Measurements from ENCODE around the gene DDC. TPM values are rescaled to one million over a fixed set of nuclear protein-coding genes. Genes with fewer than 3 reads are reported as not detected.
"Not testable (repeated sequence)": the region's sequence is repeated elsewhere in the genome, so short reads cannot be mapped to it uniquely, and the experiment has no call there.

The DDC gene
- total RNA-seq, 1 experiment from 2014 or later, result not detected

DNA sequence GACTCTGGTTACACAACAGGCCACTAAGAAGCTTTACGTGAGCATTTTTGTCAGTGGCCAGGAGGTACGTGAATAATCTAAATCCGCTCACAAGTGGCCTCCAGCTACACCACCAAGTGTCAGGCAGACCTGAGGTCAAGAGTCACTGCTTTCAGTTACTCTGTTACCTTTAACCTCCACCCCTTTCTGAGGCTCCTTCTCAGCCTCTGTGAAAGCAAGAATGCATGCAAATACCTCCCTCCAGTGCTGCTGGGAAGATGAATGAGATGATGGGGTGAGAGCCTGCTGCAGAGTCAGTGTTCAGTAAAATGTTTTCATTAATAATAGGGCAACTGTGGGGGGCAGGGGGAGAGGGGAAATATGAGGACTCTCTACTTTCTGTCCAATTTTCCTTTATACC lies 11.2 kb downstream of the DDC start:
- ChIA-PET POLR2A (ENCODE audit: unreplicated experiment) (no interaction called here), CTCF (no interaction called here)
- Histone ChIP-seq H3K79me2 (ENCODE audit: low read depth) (no peaks in the 10 kb centered on the region), H3K36me3 (ENCODE audit: low read depth) (no peaks in the 10 kb centered on the region), H3K27ac (no peak overlapping the region), H3K9me2 (ENCODE audit: insufficient read depth) (no peaks in the 10 kb centered on the region), H3K4me3 (no peak overlapping the region), H4K20me1 (ENCODE audit: insufficient read depth) (no peaks in the 10 kb centered on the region), H3K4me2 (no peak overlapping the region), H3F3A (ENCODE audit: insufficient read depth, low read depth) (no peaks in the 10 kb centered on the region; the same call in 1 of the 2 replicates), H2AFZ (no peak overlapping the region), H3K9me3 (ENCODE audit: insufficient read depth, low read depth) (no peaks in the 10 kb centered on the region; the same call in 1 of the 2 replicates), H3K27me3 (ENCODE audit: insufficient read depth, low read depth) (0 out of 2 replicates have a peak, but pooled peaks cover 7% of the 10 kb centered on the region), H3K4me1 (replicated peaks; ENCODE audit: insufficient read depth) (peaks cover 9% of the 10 kb centered on the region)
- DNase-seq, result no peak
- no peak for TF ChIP-seq EZH2 (IDR thresholded peaks at IDR 0.05; ENCODE audit: low read depth)
- TF ChIP-seq, protein P1, sequence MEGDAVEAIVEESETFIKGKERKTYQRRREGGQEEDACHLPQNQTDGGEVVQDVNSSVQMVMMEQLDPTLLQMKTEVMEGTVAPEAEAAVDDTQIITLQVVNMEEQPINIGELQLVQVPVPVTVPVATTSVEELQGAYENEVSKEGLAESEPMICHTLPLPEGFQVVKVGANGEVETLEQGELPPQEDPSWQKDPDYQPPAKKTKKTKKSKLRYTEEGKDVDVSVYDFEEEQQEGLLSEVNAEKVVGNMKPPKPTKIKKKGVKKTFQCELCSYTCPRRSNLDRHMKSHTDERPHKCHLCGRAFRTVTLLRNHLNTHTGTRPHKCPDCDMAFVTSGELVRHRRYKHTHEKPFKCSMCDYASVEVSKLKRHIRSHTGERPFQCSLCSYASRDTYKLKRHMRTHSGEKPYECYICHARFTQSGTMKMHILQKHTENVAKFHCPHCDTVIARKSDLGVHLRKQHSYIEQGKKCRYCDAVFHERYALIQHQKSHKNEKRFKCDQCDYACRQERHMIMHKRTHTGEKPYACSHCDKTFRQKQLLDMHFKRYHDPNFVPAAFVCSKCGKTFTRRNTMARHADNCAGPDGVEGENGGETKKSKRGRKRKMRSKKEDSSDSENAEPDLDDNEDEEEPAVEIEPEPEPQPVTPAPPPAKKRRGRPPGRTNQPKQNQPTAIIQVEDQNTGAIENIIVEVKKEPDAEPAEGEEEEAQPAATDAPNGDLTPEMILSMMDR (conservative IDR thresholded peaks at IDR 0.05), result no peak
- BruUV-seq (replicated peaks), result no TSS peak
- intact Hi-C loops (cut with micrococcal nuclease; ENCODE audit: unreplicated experiment), result no loop called here

DNA sequence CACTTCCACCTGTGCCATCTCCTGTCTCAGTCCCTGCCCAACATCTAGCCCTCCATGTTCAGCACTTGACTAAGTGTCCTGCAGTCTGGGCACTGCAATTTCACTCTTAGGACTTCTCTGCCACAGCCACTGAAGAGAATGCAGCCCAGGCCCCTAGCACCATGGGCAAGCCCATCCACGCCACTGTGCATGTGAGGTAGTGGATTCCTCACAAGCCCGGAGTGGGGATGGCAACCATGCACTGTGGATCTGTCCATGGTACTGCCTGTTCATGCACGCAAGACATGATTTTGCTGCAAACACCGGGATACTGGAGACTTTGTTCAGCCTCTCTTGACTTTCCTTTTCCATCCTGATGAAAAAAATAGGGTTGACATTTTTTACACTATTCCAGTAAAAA lies 12.3 kb downstream of the DDC start:
- intact Hi-C loops (cut with micrococcal nuclease; ENCODE audit: unreplicated experiment), result no loop called here
- peak in 1 of 2 experiments; percentile 24 for DNase-seq
- no peak overlapping the region for H3K27ac ChIP-seq
- H2AFZ ChIP-seq, result no peak overlapping the region
- H3K79me2 ChIP-seq (ENCODE audit: low read depth), result no peaks in the 10 kb centered on the region
- H3F3A ChIP-seq (ENCODE audit: insufficient read depth, low read depth), result no peaks in the 10 kb centered on the region; the same call in 1 of the 2 replicates
- no peak overlapping the region for H3K4me2 ChIP-seq
- no peaks in the 10 kb centered on the region for H3K9me2 ChIP-seq (ENCODE audit: insufficient read depth)
- H3K4me1 ChIP-seq (replicated peaks; ENCODE audit: insufficient read depth), result peaks cover 9% of the 10 kb centered on the region
- H4K20me1 ChIP-seq (ENCODE audit: insufficient read depth), result no peaks in the 10 kb centered on the region
- ChIA-PET CTCF (no interaction called here), POLR2A (ENCODE audit: unreplicated experiment) (interaction anchor here (0.6 kb wide), 1 partner anchor 14 kb away, joined by 4 read pairs; no protein-coding TSS in a partner anchor)
- H3K9me3 ChIP-seq (ENCODE audit: insufficient read depth, low read depth), result no peaks in the 10 kb centered on the region; the same call in 1 of the 2 replicates
- peaks cover 11% of the 10 kb centered on the region; the same call in 1 of the 2 replicates for H3K27me3 ChIP-seq (ENCODE audit: insufficient read depth, low read depth)
- no TSS peak for BruUV-seq (replicated peaks)
- no peaks in the 10 kb centered on the region for H3K36me3 ChIP-seq (ENCODE audit: low read depth)
- no peak for TF ChIP-seq EZH2 (IDR thresholded peaks at IDR 0.05; ENCODE audit: low read depth)
- TF ChIP-seq, protein P1 (conservative IDR thresholded peaks at IDR 0.05), result no peak
- H3K4me3 ChIP-seq, result no peak overlapping the region

DNA sequence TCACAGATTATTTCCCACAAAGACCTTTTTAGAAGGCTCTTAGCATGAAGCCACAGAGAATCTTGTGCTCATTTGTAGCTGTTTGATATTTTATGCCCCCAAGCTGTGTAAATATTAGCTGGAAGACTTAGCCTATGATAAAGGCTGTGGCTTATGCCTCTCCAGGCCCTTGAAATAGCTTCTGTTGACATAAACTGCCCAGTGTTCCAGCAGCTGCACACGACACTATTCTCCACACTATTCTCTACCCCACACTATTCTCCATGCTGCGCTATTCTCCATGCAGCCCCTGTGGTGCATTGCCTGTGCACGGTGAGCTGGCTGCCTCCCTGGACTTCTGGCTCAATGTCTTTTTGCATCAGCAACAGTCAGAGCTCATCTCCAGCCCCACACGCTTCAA lies 13.1 kb downstream of the DDC start:
- TF ChIP-seq EZH2 (IDR thresholded peaks at IDR 0.05; ENCODE audit: low read depth), result no peak
- TF ChIP-seq, protein P1 (conservative IDR thresholded peaks at IDR 0.05), result no peak
- Histone ChIP-seq H3K9me2 (ENCODE audit: insufficient read depth) (no peaks in the 10 kb centered on the region), H3K4me3 (no peak overlapping the region), H3K79me2 (ENCODE audit: low read depth) (no peaks in the 10 kb centered on the region), H3K4me2 (no peak overlapping the region), H3K36me3 (ENCODE audit: low read depth) (no peaks in the 10 kb centered on the region), H3K27me3 (ENCODE audit: insufficient read depth, low read depth) (peaks cover 11% of the 10 kb centered on the region; the same call in 1 of the 2 replicates), H2AFZ (no peak overlapping the region), H3K27ac (no peak overlapping the region), H3F3A (ENCODE audit: insufficient read depth, low read depth) (no peaks in the 10 kb centered on the region; the same call in 1 of the 2 replicates), H4K20me1 (ENCODE audit: insufficient read depth) (no peaks in the 10 kb centered on the region), H3K9me3 (ENCODE audit: insufficient read depth, low read depth) (no peaks in the 10 kb centered on the region; the same call in 1 of the 2 replicates), H3K4me1 (replicated peaks; ENCODE audit: insufficient read depth) (peaks cover 9% of the 10 kb centered on the region)
- intact Hi-C loops (cut with micrococcal nuclease; ENCODE audit: unreplicated experiment), result no loop called here
- no TSS peak for BruUV-seq (replicated peaks)
- ChIA-PET POLR2A (ENCODE audit: unreplicated experiment) (interaction anchor here (0.6 kb wide), 1 partner anchor 13 kb away, joined by 4 read pairs; no protein-coding TSS in a partner anchor), CTCF (no interaction called here)
- no peak for DNase-seq

DNA sequence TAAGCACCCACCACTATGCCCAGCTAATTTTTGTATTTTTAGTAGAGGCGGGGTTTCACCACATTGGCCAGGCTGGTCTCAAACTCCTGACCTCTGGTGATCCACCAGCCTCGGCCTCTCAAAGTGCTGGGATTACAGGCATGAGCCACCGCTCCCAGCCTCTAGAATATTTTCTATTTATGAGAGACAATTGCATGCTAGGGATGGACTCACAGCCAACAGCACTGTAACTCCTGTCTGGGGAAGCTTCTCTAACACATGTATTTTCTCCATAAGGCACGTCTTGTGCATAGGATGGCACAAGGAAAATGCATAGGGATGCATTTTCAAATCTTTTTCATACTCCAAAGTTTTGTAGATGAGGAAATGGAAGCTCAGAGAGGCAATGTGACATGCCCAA lies 19.6 kb downstream of the DDC start:
- H3K9me3 ChIP-seq (ENCODE audit: insufficient read depth, low read depth); intact Hi-C loops (cut with micrococcal nuclease; ENCODE audit: unreplicated experiment); H3K4me3 ChIP-seq; H4K20me1 ChIP-seq (ENCODE audit: insufficient read depth); H3K36me3 ChIP-seq (ENCODE audit: low read depth); H3K9me2 ChIP-seq (ENCODE audit: insufficient read depth); H3F3A ChIP-seq (ENCODE audit: insufficient read depth, low read depth); H3K4me2 ChIP-seq; DNase-seq; CTCF ChIA-PET; H3K79me2 ChIP-seq (ENCODE audit: low read depth); H2AFZ ChIP-seq; BruUV-seq (replicated peaks); H3K27ac ChIP-seq; H3K4me1 ChIP-seq (replicated peaks; ENCODE audit: insufficient read depth): not testable (repeated sequence)
- POLR2A ChIA-PET (ENCODE audit: unreplicated experiment), result interaction anchor here (1.0 kb wide), 1 partner anchor 11 kb away, joined by 5 read pairs; no protein-coding TSS in a partner anchor
- peaks cover 11% of the 10 kb centered on the region; the same call in 1 of the 2 replicates for H3K27me3 ChIP-seq (ENCODE audit: insufficient read depth, low read depth)

Measured in PC-9 (cell line).